Left ventricle myocardium inferior (tissue), 1 donor: Measurements from ENCODE around the gene LOX. TPM values are rescaled to one million over a fixed set of nuclear protein-coding genes. Genes with fewer than 3 reads are reported as not detected.

ENCODE experiments used
- DNase-seq: peaks from one replicate; pipeline ENCODE4 v3.0.0-alpha.2; 2020
- H3K27ac ChIP-seq: fragments of 200-600 bp; replicated peaks from 2 replicates; pipeline ENCODE4 v1.8.0; 2021
- H3K27me3 ChIP-seq: fragments of 200-600 bp; 2 replicates; pipeline ENCODE4 v1.8.0; 2021; ENCODE audit warnings: low read depth
- H3K36me3 ChIP-seq: fragments of 200-600 bp; 2 replicates; pipeline ENCODE4 v1.8.0; 2021
- H3K4me1 ChIP-seq: fragments of 200-600 bp; 2 replicates; pipeline ENCODE4 v1.8.0; 2021
- H3K4me3 ChIP-seq: fragments of 200-600 bp; 2 replicates; pipeline ENCODE4 v1.8.0; 2021; ENCODE audit warnings: mild to moderate bottlenecking, moderate library complexity
- H3K9me3 ChIP-seq: fragments of 200-600 bp; replicated peaks from 2 replicates; pipeline ENCODE4 v1.8.0; 2021
- CTCF ChIP-seq: fragments of 200-600 bp; IDR thresholded peaks from 2 replicates; pipeline ENCODE4 v1.8.0; 2021; ENCODE audit warnings: antibody characterized with exemption, mild to moderate bottlenecking, borderline replicate concordance
- intact Hi-C: fragments of 100-400 bp; cut with micrococcal nuclease; formaldehyde crosslinking; loops from one replicate; pipeline ENCODE4 v1.11.0; 2022
- total RNA-seq: library from RNA; stranded (reverse); fragmentation: NEBNext Ultra II Directional; extraction: Animal tissue kit (Norgen Biotek cat#: 25700); gene quantifications from one replicate; pipeline ENCODE4 v1.2.1, GENCODE V29; 2021
- donor health status: DM: no; HTN: yes; CAD: no; lungs with severe emphysema.

The LOX gene
- total RNA-seq, 1 donor from 2014 or later = 4.4 TPM

GRCh38 chr5:122114501-122114900 is 36.4 kb upstream of the LOX start:
- Histone ChIP-seq H3K36me3 (no peaks in the 10 kb centered on the region), H3K4me3 (no peak overlapping the region), H3K27me3 (no peaks in the 10 kb centered on the region), H3K4me1 (no peaks in the 10 kb centered on the region), H3K9me3 (no peaks in the 10 kb centered on the region), H3K27ac (no peak overlapping the region)
- no peak for DNase-seq
- TF ChIP-seq CTCF = no peak
- intact Hi-C loops = no loop called here

GRCh38 chr5:122112733-122113558 is 34.9 kb upstream of the LOX start:
- no peaks in the 10 kb centered on the region for H3K36me3 ChIP-seq
- no peak overlapping the region for H3K27ac ChIP-seq
- TF ChIP-seq CTCF = no peak
- H3K4me1 ChIP-seq = no peaks in the 10 kb centered on the region
- intact Hi-C loops = no loop called here
- H3K4me3 ChIP-seq = no peak overlapping the region
- no peak for DNase-seq
- H3K27me3 ChIP-seq = no peaks in the 10 kb centered on the region
- H3K9me3 ChIP-seq = no peaks in the 10 kb centered on the region

- TF ChIP-seq CTCF = no peak
- no peak for DNase-seq
- intact Hi-C loops = no loop called here
These were observed 34.0 kb upstream of the LOX start for GRCh38 chr5:122112063-122112462.

GRCh38 chr5:122111460-122111859 is 33.4 kb upstream of the LOX start:
- Histone ChIP-seq H3K27ac (no peak overlapping the region), H3K4me1 (no peaks in the 10 kb centered on the region), H3K36me3 (no peaks in the 10 kb centered on the region), H3K27me3 (no peaks in the 10 kb centered on the region), H3K9me3 (no peaks in the 10 kb centered on the region), H3K4me3 (no peak overlapping the region)
- TF ChIP-seq CTCF = no peak
- intact Hi-C loops = no loop called here
- DNase-seq = no peak

More at GRCh38 chr5:122112063-122112462, 34.0 kb upstream of the LOX start:
- H3K4me1 ChIP-seq = no peaks in the 10 kb centered on the region
- H3K9me3 ChIP-seq = no peaks in the 10 kb centered on the region
- no peaks in the 10 kb centered on the region for H3K27me3 ChIP-seq
- H3K4me3 ChIP-seq = no peak overlapping the region
- H3K36me3 ChIP-seq = no peaks in the 10 kb centered on the region
- no peak overlapping the region for H3K27ac ChIP-seq

GRCh38 chr5:122110987-122111386 is 32.9 kb upstream of the LOX start:
- Histone ChIP-seq H3K4me3 (no peak overlapping the region), H3K4me1 (no peaks in the 10 kb centered on the region), H3K27me3 (no peaks in the 10 kb centered on the region), H3K36me3 (no peaks in the 10 kb centered on the region), H3K27ac (no peak overlapping the region), H3K9me3 (no peaks in the 10 kb centered on the region)
- DNase-seq = no peak
- intact Hi-C loops = no loop called here
- TF ChIP-seq CTCF = no peak
